Fibroblast of skin of right biceps (primary cell): Measurements from ENCODE around the gene ZSCAN20.
A peak's percentile ranks its signal among the peaks of the same experiment; 100 is the strongest.

Source experiments
- DNase-seq: peaks from one replicate; pipeline ENCODE4 v3.0.0-alpha.2; 2013

The ZSCAN20 gene

GRCh38 chr1:33472269-33472980 is at the start of gene ZSCAN20:
Gene ZSCAN20 (plus strand): TSS chr1:33472645. CDS start chr1:33479289, 6,644 bp downstream.
- DNase-seq = peak; percentile 99

- DNase-seq = peak; percentile 65
These were observed 48.2 kb upstream of the ZSCAN20 start for GRCh38 chr1:33424205-33424604.

- peak; percentile 52 for DNase-seq
These were observed 47.8 kb upstream of the ZSCAN20 start for GRCh38 chr1:33424610-33425009.

GRCh38 chr1:33425900-33426299 is 46.5 kb upstream of the ZSCAN20 start:
- DNase-seq = no peak

GRCh38 chr1:33426916-33427315 is 45.5 kb upstream of the ZSCAN20 start:
- no peak for DNase-seq

GRCh38 chr1:33428661-33429060 is 43.8 kb upstream of the ZSCAN20 start:
- DNase-seq = no peak

- no peak for DNase-seq
These were observed 43.1 kb upstream of the ZSCAN20 start for GRCh38 chr1:33429332-33429731.

GRCh38 chr1:33429856-33430691 is 42.4 kb upstream of the ZSCAN20 start:
- DNase-seq = no peak

- DNase-seq = peak; percentile 96
These were observed 41.5 kb upstream of the ZSCAN20 start, which contains the start of gene PHC2 for GRCh38 chr1:33430692-33431593. Gene PHC2 (minus strand): TSS chr1:33431095. CDS start chr1:33375539, 55,556 bp downstream.

- DNase-seq = peak; percentile 100
These were observed 38.7 kb upstream of the ZSCAN20 start for GRCh38 chr1:33433509-33434362.

GRCh38 chr1:33434363-33434750 is 38.1 kb upstream of the ZSCAN20 start:
- DNase-seq = no peak

- peak; percentile 92 for DNase-seq
These were observed 37.2 kb upstream of the ZSCAN20 start for GRCh38 chr1:33435096-33435820.

GRCh38 chr1:33436557-33437285 is 35.7 kb upstream of the ZSCAN20 start:
- DNase-seq = no peak

- no peak for DNase-seq
These were observed 33.9 kb upstream of the ZSCAN20 start for GRCh38 chr1:33438364-33439160.

- DNase-seq = no peak
These were observed 32.8 kb upstream of the ZSCAN20 start for GRCh38 chr1:33439662-33440061.

- no peak for DNase-seq
These were observed 31.2 kb upstream of the ZSCAN20 start for GRCh38 chr1:33441088-33441745.

GRCh38 chr1:33442141-33442540 is 30.3 kb upstream of the ZSCAN20 start:
- DNase-seq = peak; percentile 41

- DNase-seq = peak; percentile 79
These were observed 29.3 kb upstream of the ZSCAN20 start for GRCh38 chr1:33443080-33443704.
